HG03139 (cell line): ENCODE data around the gene GPHN.

Experiments used
- ATAC-seq: cut with Tn5 transposase; IDR thresholded peaks from one replicate; pipeline ENCODE4 v1.9.1; 2021; ENCODE audit not compliant: unreplicated experiment

Gene GPHN

GRCh38 chr14:66916421-66916820 is 408.5 kb downstream of the GPHN start:
- no peak for ATAC-seq

- no peak for ATAC-seq
Observed at GRCh38 chr14:66918527-66918926, 410.6 kb downstream of the GPHN start.

- ATAC-seq: no peak
Observed at GRCh38 chr14:66920196-66920595, 412.2 kb downstream of the GPHN start.

- ATAC-seq: no peak
Observed at GRCh38 chr14:66923251-66923650, 415.3 kb downstream of the GPHN start.

DNA sequence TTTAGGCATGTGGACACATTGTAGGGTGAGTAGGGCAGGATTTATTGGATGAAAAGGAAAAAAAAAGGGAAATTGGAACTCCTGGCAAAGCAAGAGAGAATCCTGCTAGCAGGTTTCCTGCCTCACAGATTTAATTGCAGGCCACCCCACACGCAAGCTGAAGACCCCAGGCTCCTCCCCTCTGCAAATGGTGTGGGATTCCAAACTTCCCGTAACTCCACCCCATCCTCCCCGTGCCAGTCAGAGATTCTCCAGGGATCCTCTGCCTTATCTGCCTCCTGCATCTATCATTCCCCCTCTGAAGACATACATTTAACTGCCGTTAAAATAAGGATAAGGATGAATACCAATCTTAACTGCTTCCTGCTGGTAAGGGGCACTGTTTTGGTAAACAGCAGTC is 431.5 kb downstream of the GPHN start:
- no peak for ATAC-seq

GRCh38 chr14:66944872-66945271 is 436.9 kb downstream of the GPHN start:
- no peak for ATAC-seq

GRCh38 chr14:66955159-66955558 is 447.2 kb downstream of the GPHN start:
- ATAC-seq: no peak

DNA sequence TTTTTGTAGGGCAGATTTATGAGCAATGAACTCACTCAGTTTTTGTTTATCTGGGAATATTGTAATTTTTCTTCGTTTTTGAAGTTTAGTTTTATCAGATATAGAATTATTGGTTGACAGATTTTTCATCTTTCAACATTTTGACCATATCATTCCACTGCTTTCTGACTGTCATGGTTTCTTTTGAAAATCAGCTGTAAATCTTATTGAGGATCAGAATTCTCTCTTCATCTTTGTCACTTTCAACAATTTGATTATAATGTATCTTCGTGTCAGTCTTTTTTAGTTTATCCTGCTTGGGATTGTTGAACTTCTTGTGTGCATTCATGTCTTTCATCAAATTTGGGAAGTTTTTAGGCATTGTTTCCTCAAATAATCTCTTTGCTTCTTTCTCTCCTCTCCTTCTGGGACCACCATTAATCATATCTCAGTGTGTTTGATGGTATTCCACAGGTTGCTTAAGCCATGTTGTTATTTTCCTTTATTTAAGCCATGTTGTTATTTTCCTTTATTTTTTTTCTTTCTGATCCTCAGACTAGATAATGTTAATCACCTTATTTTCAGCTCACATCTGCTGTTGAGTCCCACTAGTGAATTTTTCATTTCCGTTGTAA is 451.6 kb downstream of the GPHN start:
- ATAC-seq: no peak

DNA sequence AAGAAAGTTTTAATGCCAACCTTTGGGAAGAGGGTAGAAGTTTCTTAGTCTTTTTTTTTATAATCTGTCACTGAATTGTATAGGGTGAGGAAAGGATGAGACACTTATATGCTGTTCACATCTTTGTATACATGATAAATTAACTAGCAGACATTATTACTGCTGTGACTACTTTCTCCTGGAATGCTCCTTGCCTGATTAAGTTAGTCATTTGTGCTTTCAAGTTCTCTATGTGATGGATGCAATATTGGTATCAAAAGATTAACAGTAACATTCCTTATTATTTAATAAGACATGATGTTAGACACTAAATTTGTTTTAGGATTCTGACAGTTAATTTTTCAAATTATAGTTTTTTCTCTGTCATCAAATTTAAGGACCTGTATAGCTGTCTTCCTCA is 457.9 kb downstream of the GPHN start:
- ATAC-seq: no peak

GRCh38 chr14:66972469-66972868 is 464.5 kb downstream of the GPHN start:
- no peak for ATAC-seq

- no peak for ATAC-seq
Observed at GRCh38 chr14:66974397-66975025, 466.6 kb downstream of the GPHN start.

- ATAC-seq: no peak
Observed at GRCh38 chr14:66975251-66975650, 467.3 kb downstream of the GPHN start.

DNA sequence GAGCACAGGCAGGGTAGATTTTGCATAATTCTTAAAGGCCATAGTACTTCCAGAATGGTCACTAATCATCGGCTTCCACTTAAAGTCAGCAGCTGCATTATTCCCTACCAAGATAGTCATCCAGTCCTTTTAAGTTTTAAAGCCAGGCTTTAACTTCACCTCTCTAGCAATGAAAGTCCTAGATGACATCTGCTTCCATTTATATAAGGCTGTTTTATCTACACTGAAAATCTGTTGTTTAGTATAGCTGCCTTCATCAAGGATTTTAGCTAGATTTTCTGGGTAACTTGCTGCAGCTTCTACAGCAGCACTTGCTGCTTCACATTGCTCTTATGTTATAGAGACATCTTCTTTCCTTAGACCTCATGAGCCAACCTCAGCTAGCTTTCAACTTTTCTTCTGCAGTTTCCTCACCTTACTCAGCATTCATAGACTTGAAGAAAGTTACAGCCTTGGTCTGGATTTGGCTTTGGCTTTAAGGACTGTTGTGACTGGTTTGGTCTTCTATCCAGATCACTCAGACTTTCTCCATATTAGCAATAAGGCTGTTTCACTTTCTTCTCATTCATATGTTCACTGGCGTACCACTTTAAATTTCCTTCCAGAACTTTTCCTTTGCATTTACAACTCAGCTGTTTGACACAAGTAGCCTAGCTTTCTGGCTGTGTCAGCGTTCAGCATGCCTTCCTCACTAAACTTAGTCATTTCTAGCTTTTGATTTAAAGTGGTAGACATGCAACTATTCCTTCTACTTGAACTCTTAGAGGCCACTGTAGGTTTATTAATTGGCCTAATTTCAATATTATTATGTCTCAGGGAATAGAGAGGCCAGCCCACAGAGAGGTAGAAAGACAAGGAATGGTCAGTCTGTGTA is 471.4 kb downstream of the GPHN start:
- no peak for ATAC-seq

DNA sequence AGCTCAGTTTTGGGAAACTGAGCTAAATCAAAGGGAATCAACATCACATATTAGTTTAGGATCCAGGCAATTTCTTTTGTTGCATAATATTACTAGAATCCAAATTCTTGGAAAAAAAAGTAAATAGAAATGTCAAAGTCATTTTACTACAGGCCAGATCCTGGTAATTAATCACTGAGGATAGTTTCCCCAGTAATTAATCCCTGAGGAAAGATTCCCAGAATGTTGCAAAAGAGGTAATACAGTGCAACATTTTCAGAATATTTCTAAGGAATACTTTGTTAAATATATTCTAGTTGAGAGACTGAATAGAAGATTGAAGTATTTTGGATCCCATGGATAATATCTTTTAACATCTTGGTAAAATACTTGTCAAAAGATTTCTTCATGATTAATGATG is 474.3 kb downstream of the GPHN start:
- no peak for ATAC-seq

DNA sequence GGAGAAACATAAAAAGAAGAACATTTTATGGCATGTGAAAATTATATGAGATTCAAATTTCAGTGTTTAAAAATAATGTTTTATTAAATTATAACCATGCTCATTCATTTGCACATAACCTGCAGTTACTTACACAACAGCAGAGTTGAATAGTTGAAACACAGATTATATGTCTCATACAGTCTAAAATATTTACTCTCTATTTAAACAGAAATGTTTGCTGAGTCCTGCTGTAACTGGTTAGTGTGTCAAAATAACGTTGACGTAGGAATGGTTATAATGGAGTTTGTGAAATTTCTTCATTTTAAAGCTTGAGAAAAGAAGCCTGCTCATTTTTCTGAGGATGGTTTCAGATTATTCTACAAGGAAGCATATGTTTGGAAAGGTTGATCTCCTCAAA is 484.8 kb downstream of the GPHN start:
- ATAC-seq: no peak

- ATAC-seq: no peak
Observed at GRCh38 chr14:66993512-66993911, 485.6 kb downstream of the GPHN start.

DNA sequence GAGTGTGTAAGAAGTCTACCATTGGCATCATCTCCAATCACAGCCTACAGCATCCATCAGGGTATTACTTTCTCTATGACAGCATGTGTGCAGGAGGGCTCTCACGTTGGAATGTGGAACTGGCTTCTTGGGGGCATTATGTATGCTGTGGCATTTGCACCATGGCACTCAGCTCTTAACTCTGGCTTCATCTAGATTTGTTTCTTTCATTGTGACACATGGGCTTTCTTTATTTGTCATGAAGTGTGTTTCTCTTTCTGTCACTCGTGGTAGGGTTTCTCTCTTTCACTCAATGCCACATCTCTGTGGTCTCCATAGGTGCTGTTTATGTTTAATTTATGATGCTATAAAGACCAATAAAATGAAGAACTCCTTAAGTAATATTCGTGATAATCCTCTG is 490.1 kb downstream of the GPHN start:
- ATAC-seq: no peak

DNA sequence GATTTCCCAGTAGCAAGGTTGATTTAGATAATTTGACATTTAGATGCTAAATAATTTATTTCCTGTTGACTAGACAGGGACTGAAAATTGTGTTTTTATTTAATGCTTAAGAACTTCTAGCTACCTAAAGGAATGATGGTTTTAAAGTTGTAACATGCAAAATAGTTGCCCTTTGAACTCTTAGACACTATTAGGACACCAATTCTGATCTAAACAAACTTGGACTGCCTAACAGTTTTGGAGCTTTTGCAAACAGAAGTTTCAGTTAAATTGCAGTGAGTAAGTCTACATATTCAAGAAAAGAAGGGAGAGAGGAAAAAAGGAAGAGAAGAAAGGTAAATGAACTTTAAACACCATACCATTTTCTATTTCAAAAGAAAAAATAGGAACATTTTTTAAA is 492.0 kb downstream of the GPHN start:
- no peak for ATAC-seq

GRCh38 chr14:67002994-67003753 is 495.2 kb downstream of the GPHN start:
- ATAC-seq: no peak

- ATAC-seq: no peak
Observed at GRCh38 chr14:67004521-67004920, 496.6 kb downstream of the GPHN start.

DNA sequence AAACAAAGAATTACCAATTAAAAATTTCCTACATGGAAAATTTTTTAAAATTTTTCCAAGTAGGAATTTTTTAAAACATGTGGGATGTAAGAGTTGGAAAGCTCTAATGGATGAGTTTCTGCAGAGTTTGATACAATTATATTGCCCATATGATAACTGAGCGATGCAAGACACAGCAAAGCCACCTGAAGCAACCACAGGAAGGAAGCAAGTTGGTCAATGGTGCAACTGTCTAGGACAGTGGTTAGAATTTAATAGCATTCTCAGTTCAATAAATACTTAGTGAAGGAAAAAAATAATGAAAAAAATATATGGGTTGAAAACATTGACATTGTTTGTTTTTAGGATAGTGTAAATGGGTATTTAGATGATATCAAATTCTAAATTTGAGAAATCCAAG is 502.7 kb downstream of the GPHN start:
- ATAC-seq: no peak
